GM13976 (cell line): ENCODE measurements around the gene PPP1R9A.

Experiments used
- DNase-seq: peaks from one replicate; pipeline ENCODE4 v3.0.0; 2012; ENCODE audit warnings: low spot score
- in situ Hi-C: fragments of 300-500 bp; cut with MboI; formaldehyde crosslinking; loops from one replicate; pipeline ENCODE4 v1.12.0; 2022; ENCODE audit warnings: low sequenced_read_pairs, mixed read lengths, inconsistent platforms; ENCODE audit not compliant: unreplicated experiment
- TF ChIP-seq, protein P1 (sequence below): IDR thresholded peaks from 2 replicates; pipeline ENCODE4 v1.5.1; 2012; ENCODE audit warnings: borderline replicate concordance, mild to moderate bottlenecking; ENCODE audit not compliant: insufficient read depth; ENCODE audit errors: extremely low read depth, missing control alignments, control extremely low read depth

PPP1R9A gene

GRCh38 chr7:95144256-95144655 lies 236.9 kb downstream of the PPP1R9A start:
- no peak for DNase-seq
- in situ Hi-C loops = no loop called here
- TF ChIP-seq, protein P1, sequence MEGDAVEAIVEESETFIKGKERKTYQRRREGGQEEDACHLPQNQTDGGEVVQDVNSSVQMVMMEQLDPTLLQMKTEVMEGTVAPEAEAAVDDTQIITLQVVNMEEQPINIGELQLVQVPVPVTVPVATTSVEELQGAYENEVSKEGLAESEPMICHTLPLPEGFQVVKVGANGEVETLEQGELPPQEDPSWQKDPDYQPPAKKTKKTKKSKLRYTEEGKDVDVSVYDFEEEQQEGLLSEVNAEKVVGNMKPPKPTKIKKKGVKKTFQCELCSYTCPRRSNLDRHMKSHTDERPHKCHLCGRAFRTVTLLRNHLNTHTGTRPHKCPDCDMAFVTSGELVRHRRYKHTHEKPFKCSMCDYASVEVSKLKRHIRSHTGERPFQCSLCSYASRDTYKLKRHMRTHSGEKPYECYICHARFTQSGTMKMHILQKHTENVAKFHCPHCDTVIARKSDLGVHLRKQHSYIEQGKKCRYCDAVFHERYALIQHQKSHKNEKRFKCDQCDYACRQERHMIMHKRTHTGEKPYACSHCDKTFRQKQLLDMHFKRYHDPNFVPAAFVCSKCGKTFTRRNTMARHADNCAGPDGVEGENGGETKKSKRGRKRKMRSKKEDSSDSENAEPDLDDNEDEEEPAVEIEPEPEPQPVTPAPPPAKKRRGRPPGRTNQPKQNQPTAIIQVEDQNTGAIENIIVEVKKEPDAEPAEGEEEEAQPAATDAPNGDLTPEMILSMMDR = no peak

DNA sequence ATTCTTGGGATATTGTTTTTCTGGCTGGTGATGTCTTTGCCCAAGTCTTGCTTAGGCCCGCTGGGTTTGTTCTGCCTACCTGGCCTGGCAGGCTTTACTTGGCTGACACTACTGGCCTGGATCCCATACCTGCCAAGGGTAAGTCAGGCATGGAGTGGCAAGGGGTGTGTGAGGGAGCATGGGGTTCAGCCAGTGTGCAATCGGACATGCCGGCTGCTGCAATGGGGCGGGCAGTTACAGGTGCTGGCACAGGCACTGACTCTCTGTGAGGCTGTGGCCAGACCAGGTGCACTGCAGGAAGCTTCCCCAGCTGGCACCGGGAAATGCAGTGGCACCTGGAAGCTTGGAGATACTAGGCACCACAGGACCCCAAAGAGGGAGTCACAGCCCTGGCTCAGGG lies 248.6 kb downstream of the PPP1R9A start:
- DNase-seq = no peak
- TF ChIP-seq, protein P1 = no peak
- in situ Hi-C loops = no loop called here

- no peak for DNase-seq
- in situ Hi-C loops = no loop called here
- TF ChIP-seq, protein P1 = no peak
Measured at GRCh38 chr7:95157381-95157780, 250.0 kb downstream of the PPP1R9A start.

DNA sequence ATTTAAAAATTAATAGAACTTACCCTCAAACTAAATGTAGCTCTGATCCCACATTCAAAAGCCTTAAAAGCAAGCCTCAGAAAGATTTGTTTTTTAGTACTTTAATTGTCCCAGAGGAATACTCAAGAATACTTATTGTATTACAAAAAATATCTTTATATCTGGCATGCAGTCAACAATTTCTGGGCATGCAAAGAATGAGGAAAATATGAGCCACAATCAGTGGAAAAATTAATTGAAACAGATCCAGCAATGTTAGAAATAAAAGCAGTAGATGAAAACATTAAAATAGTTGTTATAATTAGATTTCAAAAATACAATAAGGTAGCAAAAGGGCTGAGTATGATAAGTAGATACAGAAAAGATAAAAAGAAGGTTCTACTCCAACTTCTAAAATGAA lies 262.3 kb downstream of the PPP1R9A start:
- TF ChIP-seq, protein P1 = no peak
- in situ Hi-C loops = no loop called here
- no peak for DNase-seq

GRCh38 chr7:95172420-95172819 lies 265.0 kb downstream of the PPP1R9A start:
- in situ Hi-C loops = no loop called here
- TF ChIP-seq, protein P1 = no peak
- no peak for DNase-seq

- in situ Hi-C loops = no loop called here
- TF ChIP-seq, protein P1 = no peak
- no peak for DNase-seq
Measured at GRCh38 chr7:95190515-95190914, 283.1 kb downstream of the PPP1R9A start.

DNA sequence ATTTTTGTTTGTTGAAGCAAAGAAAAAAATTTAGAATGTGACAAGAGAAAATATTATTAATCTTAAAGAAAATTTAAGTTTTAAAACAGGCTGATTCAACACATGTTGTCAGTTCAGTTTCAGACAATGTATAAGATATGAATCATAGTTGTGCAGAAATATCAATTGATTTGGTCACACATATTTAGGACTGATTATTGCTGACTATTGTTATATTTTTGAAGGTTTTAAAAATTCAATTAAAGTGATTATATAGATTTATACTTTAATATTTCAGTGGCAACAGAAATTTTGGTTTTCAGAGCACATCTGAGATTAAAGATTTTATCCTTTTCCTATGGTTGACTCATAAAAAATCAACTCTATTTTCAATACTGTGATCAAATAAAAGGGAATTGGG lies 284.4 kb downstream of the PPP1R9A start:
- in situ Hi-C loops = no loop called here

More for the DNA sequence above, 284.4 kb downstream of the PPP1R9A start:
- TF ChIP-seq, protein P1 = no peak
- no peak for DNase-seq
